ENCODE results near the gene EPB41L4B.

EPB41L4B gene

DNA sequence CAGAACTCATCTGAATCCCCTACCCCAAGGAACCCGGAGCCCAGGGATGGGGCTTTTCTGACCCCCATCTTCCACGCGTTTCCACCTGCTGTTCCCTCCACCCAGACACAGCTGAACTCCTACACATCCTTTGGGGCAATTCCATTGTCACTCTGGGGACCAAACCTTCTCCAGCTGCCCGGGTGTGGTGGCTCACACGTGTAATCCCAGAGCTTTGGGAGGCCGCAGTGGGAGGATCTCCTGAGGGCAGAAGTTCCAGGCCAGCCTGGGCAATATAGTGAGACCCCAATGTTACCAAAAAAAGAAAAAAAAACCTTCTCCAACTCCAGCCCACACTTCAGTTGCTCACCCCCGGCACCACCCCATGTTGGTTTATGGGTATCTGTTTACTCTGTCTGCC lies 8.1 kb downstream of the EPB41L4B start:
- Histone ChIP-seq H3K36me3 (ENCODE audit: control insufficient read depth, insufficient read depth, low read length) (no peaks in the 10 kb centered on the region), H3K9me3 (ENCODE audit: control insufficient read depth, low read length) (no peaks in the 10 kb centered on the region), H3K4me1 (ENCODE audit: control insufficient read depth, insufficient read depth, low read length, poor library complexity, severe bottlenecking) (no peaks in the 10 kb centered on the region), H3K4me3 (ENCODE audit: extremely low read depth, insufficient read depth, low read length, poor library complexity, severe bottlenecking) (no peak overlapping the region), H3K27ac (ENCODE audit: low read depth, low read length, severe bottlenecking) (no peak overlapping the region)
- 78 to 89% methylated on average over 3 to 6 of the region's 7 CpGs for WGBS, 2 experiments (ENCODE audit: insufficient coverage in 2 of 2)

- WGBS, 2 experiments (ENCODE audit: insufficient coverage in 2 of 2): 77 to 90% methylated on average over 4 of the region's 7 CpGs
- Histone ChIP-seq H3K9me3 (ENCODE audit: control insufficient read depth, low read length) (no peaks in the 10 kb centered on the region), H3K36me3 (ENCODE audit: control insufficient read depth, insufficient read depth, low read length) (no peaks in the 10 kb centered on the region), H3K4me3 (ENCODE audit: extremely low read depth, insufficient read depth, low read length, poor library complexity, severe bottlenecking) (no peak overlapping the region), H3K27ac (ENCODE audit: low read depth, low read length, severe bottlenecking) (no peak overlapping the region), H3K4me1 (ENCODE audit: control insufficient read depth, insufficient read depth, low read length, poor library complexity, severe bottlenecking) (no peaks in the 10 kb centered on the region)
Observed at GRCh38 chr9:109311731-109312130, 9.1 kb downstream of the EPB41L4B start.

DNA sequence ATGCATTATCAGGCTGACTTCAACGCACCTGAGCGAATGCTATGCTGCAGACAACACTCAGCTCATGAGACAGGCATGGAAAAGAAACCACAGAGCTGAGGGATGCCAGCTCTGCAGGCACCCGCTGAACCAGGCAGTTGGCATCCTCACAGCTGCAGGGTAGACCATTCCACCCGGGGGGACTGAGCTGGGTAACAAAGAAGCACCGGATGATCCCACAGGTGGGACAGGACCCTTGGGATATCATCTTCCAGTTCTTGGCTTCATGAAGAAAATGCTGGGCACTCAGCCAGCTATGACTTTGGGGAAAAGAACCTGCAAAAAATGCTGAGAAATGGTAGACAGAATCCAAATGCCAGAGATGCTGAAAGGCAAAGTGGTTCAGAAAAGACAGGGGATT lies 9.6 kb downstream of the EPB41L4B start:
- Histone ChIP-seq H3K4me1 (ENCODE audit: control insufficient read depth, insufficient read depth, low read length, poor library complexity, severe bottlenecking) (no peaks in the 10 kb centered on the region), H3K36me3 (ENCODE audit: control insufficient read depth, insufficient read depth, low read length) (no peaks in the 10 kb centered on the region), H3K4me3 (ENCODE audit: extremely low read depth, insufficient read depth, low read length, poor library complexity, severe bottlenecking) (no peak overlapping the region), H3K27ac (ENCODE audit: low read depth, low read length, severe bottlenecking) (no peak overlapping the region), H3K9me3 (ENCODE audit: control insufficient read depth, low read length) (no peaks in the 10 kb centered on the region)
- 90 to 96% methylated on average over 5 of the region's 5 CpGs for WGBS, 2 experiments (ENCODE audit: insufficient coverage in 2 of 2)

DNA sequence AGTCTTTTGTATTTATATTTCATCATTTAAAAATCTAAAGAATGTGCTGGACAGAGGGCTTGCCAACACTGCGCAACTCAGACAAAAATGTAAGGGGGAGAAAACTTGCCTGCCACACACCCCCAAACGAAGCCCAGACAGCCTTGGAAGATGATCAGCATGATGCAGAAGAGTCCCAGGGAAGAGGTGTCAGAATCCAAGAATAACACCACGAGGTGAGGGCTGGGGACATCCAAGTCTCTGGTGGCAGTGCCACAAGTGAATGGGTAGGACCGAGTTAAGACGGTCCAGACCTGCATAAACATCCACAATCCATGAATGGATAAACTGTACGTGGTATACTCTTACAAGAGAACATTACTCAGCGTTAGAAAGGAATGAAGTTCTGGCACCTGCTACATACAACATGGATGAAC lies 10.4 kb downstream of the EPB41L4B start:
- no peaks in the 10 kb centered on the region for H3K4me1 ChIP-seq (ENCODE audit: control insufficient read depth, insufficient read depth, low read length, poor library complexity, severe bottlenecking)
- WGBS, 2 experiments (ENCODE audit: insufficient coverage in 2 of 2): 89 to 90% methylated on average over 6 of the region's 7 CpGs
- no peak overlapping the region for H3K27ac ChIP-seq (ENCODE audit: low read depth, low read length, severe bottlenecking)
- H3K9me3 ChIP-seq (ENCODE audit: control insufficient read depth, low read length): no peaks in the 10 kb centered on the region
- H3K36me3 ChIP-seq (ENCODE audit: control insufficient read depth, insufficient read depth, low read length): no peaks in the 10 kb centered on the region
- H3K4me3 ChIP-seq (ENCODE audit: extremely low read depth, insufficient read depth, low read length, poor library complexity, severe bottlenecking): no peak overlapping the region

DNA sequence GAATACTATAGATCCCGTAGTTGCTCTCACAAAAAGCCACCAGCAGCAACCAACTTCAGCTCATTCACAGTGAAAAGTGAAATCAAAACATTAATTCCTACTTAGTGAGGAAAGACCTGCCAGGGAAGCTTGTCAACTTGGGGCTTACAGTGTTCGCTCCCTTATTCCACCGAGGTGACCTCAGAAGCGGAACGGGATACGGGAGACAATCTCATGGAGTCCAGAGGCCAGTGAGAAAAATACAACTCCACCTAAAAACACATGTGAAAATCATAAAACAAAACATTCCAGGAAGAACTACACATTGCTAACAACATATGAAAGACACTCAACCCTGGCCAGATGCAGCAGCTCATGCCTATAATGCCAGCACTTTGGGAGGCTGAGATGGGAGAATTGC lies 11.6 kb downstream of the EPB41L4B start:
- 85 to 100% methylated on average over 2 to 4 of the region's 6 CpGs for WGBS, 2 experiments (ENCODE audit: insufficient coverage in 2 of 2)
- no peaks in the 10 kb centered on the region for H3K4me1 ChIP-seq (ENCODE audit: control insufficient read depth, insufficient read depth, low read length, poor library complexity, severe bottlenecking)

GRCh38 chr9:109307380-109308240 lies 13.2 kb downstream of the EPB41L4B start:
- Histone ChIP-seq H3K9me3 (ENCODE audit: control insufficient read depth, low read length) (no peaks in the 10 kb centered on the region), H3K27ac (ENCODE audit: low read depth, low read length, severe bottlenecking) (no peak overlapping the region), H3K4me3 (ENCODE audit: extremely low read depth, insufficient read depth, low read length, poor library complexity, severe bottlenecking) (no peak overlapping the region), H3K4me1 (ENCODE audit: control insufficient read depth, insufficient read depth, low read length, poor library complexity, severe bottlenecking) (no peaks in the 10 kb centered on the region), H3K36me3 (ENCODE audit: control insufficient read depth, insufficient read depth, low read length) (no peaks in the 10 kb centered on the region)
- 91 to 97% methylated on average over 16 to 17 of the region's 18 CpGs for WGBS, 2 experiments (ENCODE audit: insufficient coverage in 2 of 2)

More for the DNA sequence above, 11.6 kb downstream of the EPB41L4B start:
- no peak overlapping the region for H3K27ac ChIP-seq (ENCODE audit: low read depth, low read length, severe bottlenecking)
- H3K4me3 ChIP-seq (ENCODE audit: extremely low read depth, insufficient read depth, low read length, poor library complexity, severe bottlenecking): no peak overlapping the region
- H3K9me3 ChIP-seq (ENCODE audit: control insufficient read depth, low read length): no peaks in the 10 kb centered on the region
- no peaks in the 10 kb centered on the region for H3K36me3 ChIP-seq (ENCODE audit: control insufficient read depth, insufficient read depth, low read length)

GRCh38 chr9:109305801-109306200 lies 15.1 kb downstream of the EPB41L4B start:
- Histone ChIP-seq H3K27ac (ENCODE audit: low read depth, low read length, severe bottlenecking) (no peak overlapping the region), H3K4me3 (ENCODE audit: extremely low read depth, insufficient read depth, low read length, poor library complexity, severe bottlenecking) (no peak overlapping the region), H3K36me3 (ENCODE audit: control insufficient read depth, insufficient read depth, low read length) (no peaks in the 10 kb centered on the region), H3K4me1 (ENCODE audit: control insufficient read depth, insufficient read depth, low read length, poor library complexity, severe bottlenecking) (no peaks in the 10 kb centered on the region), H3K9me3 (ENCODE audit: control insufficient read depth, low read length) (no peaks in the 10 kb centered on the region)
- WGBS, 2 experiments (ENCODE audit: insufficient coverage in 2 of 2): 72 to 92% methylated on average over 2 to 4 of the region's 8 CpGs

DNA sequence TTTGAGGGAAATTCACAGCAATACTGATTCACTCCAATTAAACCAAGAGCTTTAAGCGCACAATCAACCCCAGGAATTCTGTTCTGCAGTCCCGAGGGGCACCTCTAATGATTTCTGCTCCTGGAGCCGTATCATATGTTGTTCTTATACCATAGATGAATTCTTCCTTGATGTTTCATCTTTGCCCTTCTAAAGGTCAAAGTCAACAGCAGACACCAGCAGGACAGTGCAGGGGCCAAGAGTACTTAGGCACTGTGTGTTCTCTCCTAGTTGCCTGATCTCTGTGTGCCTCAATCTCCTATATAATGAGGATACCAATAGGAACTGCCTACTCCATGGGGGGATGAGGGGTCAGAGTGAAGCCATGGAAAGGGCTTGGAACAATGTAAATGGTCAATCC lies 16.5 kb downstream of the EPB41L4B start:
- H3K4me3 ChIP-seq (ENCODE audit: extremely low read depth, insufficient read depth, low read length, poor library complexity, severe bottlenecking): no peak overlapping the region
- WGBS, 2 experiments (ENCODE audit: insufficient coverage in 2 of 2): 90 to 100% methylated on average over 1 to 2 of the region's 3 CpGs
- no peaks in the 10 kb centered on the region for H3K4me1 ChIP-seq (ENCODE audit: control insufficient read depth, insufficient read depth, low read length, poor library complexity, severe bottlenecking)
- H3K9me3 ChIP-seq (ENCODE audit: control insufficient read depth, low read length): no peaks in the 10 kb centered on the region
- no peaks in the 10 kb centered on the region for H3K36me3 ChIP-seq (ENCODE audit: control insufficient read depth, insufficient read depth, low read length)
- H3K27ac ChIP-seq (ENCODE audit: low read depth, low read length, severe bottlenecking): no peak overlapping the region

GRCh38 chr9:109303900-109304299 lies 17.0 kb downstream of the EPB41L4B start:
- H3K9me3 ChIP-seq (ENCODE audit: control insufficient read depth, low read length): no peaks in the 10 kb centered on the region
- no peaks in the 10 kb centered on the region for H3K4me1 ChIP-seq (ENCODE audit: control insufficient read depth, insufficient read depth, low read length, poor library complexity, severe bottlenecking)
- no peak overlapping the region for H3K27ac ChIP-seq (ENCODE audit: low read depth, low read length, severe bottlenecking)
- H3K4me3 ChIP-seq (ENCODE audit: extremely low read depth, insufficient read depth, low read length, poor library complexity, severe bottlenecking): no peak overlapping the region
- 83 to 91% methylated on average over 1 to 2 of the region's 2 CpGs for WGBS, 2 experiments (ENCODE audit: insufficient coverage in 2 of 2)
- no peaks in the 10 kb centered on the region for H3K36me3 ChIP-seq (ENCODE audit: control insufficient read depth, insufficient read depth, low read length)

DNA sequence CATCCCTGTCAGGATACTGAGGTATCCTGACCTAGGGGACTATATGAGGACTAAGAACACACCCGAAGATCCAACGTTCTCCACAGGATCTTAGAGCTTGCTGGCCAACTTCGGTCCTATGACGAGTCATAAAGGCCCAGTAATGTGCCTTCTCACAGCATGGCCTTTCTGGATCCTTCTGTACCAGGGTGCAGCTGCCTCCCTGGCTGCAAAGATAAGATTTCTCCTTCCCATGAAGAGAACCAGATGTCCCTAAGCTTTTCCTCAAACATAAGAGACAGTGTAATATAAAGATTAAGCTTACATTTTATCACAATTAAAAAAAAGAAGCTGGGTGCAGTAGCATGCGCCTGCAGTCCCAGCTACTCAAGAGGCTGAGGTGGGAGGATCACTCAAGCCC lies 18.3 kb downstream of the EPB41L4B start:
- H3K9me3 ChIP-seq (ENCODE audit: control insufficient read depth, low read length): no peaks in the 10 kb centered on the region
- H3K4me3 ChIP-seq (ENCODE audit: extremely low read depth, insufficient read depth, low read length, poor library complexity, severe bottlenecking): no peak overlapping the region
- no peaks in the 10 kb centered on the region for H3K4me1 ChIP-seq (ENCODE audit: control insufficient read depth, insufficient read depth, low read length, poor library complexity, severe bottlenecking)
- no peaks in the 10 kb centered on the region for H3K36me3 ChIP-seq (ENCODE audit: control insufficient read depth, insufficient read depth, low read length)
- H3K27ac ChIP-seq (ENCODE audit: low read depth, low read length, severe bottlenecking): no peak overlapping the region
- WGBS, 2 experiments (ENCODE audit: insufficient coverage in 2 of 2): 80 to 93% methylated on average over 4 to 5 of the region's 5 CpGs

DNA sequence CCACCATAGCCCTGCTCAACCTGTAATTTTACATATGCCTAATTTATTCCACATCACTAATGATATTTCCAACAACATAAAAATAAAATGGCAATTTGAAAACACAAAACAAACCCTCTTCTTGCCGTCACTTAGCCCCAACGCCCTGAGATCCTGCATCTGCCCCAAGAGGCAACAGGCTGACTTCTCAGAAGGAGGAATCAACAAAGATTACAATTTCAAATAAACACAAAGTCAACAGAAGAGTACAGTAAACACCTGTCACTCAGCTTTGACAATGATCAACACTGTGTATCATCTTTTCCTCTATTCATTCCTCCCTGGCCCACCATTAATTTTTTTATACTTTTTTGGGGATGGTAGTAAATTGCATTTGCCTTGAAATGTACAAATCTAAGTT lies 19.8 kb downstream of the EPB41L4B start:
- Histone ChIP-seq H3K4me3 (ENCODE audit: extremely low read depth, insufficient read depth, low read length, poor library complexity, severe bottlenecking) (no peak overlapping the region), H3K36me3 (ENCODE audit: control insufficient read depth, insufficient read depth, low read length) (no peaks in the 10 kb centered on the region), H3K9me3 (ENCODE audit: control insufficient read depth, low read length) (no peaks in the 10 kb centered on the region), H3K4me1 (ENCODE audit: control insufficient read depth, insufficient read depth, low read length, poor library complexity, severe bottlenecking) (no peaks in the 10 kb centered on the region), H3K27ac (ENCODE audit: low read depth, low read length, severe bottlenecking) (no peak overlapping the region)
- WGBS, 2 experiments (ENCODE audit: insufficient coverage in 2 of 2): 90% methylated on average over 2 of the region's 2 CpGs; no CpG with 5 or more reads in 1 of the 2 experiments
